Esophagus (tissue), 2 donors: ENCODE results near the gene LMNTD1. TPM values are rescaled to one million over a fixed set of nuclear protein-coding genes. Genes with fewer than 3 reads are reported as not detected.

Experiments used
- H3K27ac ChIP-seq, 2 donors: one replicate each; pipeline ENCODE4 v1.5.1; 2013; ENCODE audit warnings: low read depth in 2 of 2, mild to moderate bottlenecking in 2 of 2, inconsistent platforms in 1 of 2, low read length in 1 of 2, moderate library complexity in 1 of 2
- H3K27me3 ChIP-seq, 2 donors: one replicate each; pipeline ENCODE4 v1.6.1; 2013; ENCODE audit warnings: low read length in 2 of 2, control low read depth in 1 of 2, mild to moderate bottlenecking in 1 of 2; ENCODE audit not compliant: insufficient read depth in 2 of 2, control insufficient read depth in 1 of 2
- H3K36me3 ChIP-seq, 2 donors: one replicate each; pipeline ENCODE4 v1.6.1; 2013; ENCODE audit warnings: low read length in 1 of 2; ENCODE audit not compliant: control insufficient read depth in 2 of 2, insufficient read depth in 2 of 2
- H3K4me1 ChIP-seq, 2 donors: one replicate each; pipeline ENCODE4 v1.6.1; 2013; ENCODE audit warnings: low read length in 1 of 2; ENCODE audit not compliant: control insufficient read depth in 2 of 2, insufficient read depth in 2 of 2
- H3K4me3 ChIP-seq, 2 donors: one replicate each; pipeline ENCODE4 v1.5.1; 2013; ENCODE audit warnings: low read length in 2 of 2, mild to moderate bottlenecking in 2 of 2, low read depth in 1 of 2, moderate library complexity in 1 of 2
- H3K9me3 ChIP-seq, 2 donors: one replicate each; pipeline ENCODE4 v1.6.1; 2013; ENCODE audit warnings: mild to moderate bottlenecking in 2 of 2, low read depth in 1 of 2, low read length in 1 of 2, moderate library complexity in 1 of 2; ENCODE audit not compliant: control insufficient read depth in 2 of 2, insufficient read depth in 1 of 2
- WGBS, 2 donors: extraction: QIAGEN DNeasy Blood & Tissue Kit; methylation state at CpG; one replicate each; pipeline ENCODE4 v1.1.7; 2013; 5-methylcytosine and 5-hydroxymethylcytosine counted together
- polyA plus RNA-seq, 2 donors: library from polyadenylated mRNA; stranded (reverse); fragments of 200-250 nt; gene quantifications; one replicate each; pipeline ENCODE4 v1.2.3, GENCODE V29; 2013
- donor health status: healthy with polysubstance abuse.
- donor health status: Bipolar disorder and iron deficiency.

LMNTD1 gene
- polyA plus RNA-seq, 2 donors = not detected

DNA sequence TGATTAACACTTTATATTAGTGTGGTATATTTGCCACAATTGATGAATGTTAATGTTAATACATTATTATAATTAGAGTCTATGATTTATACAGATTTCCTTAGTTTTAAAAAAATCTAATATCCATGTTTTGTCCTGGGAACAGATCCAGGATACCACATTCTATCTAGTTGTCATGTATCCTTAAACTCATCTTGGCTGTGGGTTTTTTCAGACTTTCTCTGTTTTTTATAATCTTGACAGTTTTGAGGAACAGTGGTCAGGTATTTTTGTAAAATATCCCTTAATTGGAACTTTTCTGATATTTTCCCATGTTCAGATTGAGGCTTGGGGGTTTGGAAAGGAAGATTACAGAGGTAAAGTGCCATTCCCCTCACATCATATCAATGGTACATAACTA, 104.1 kb downstream of the LMNTD1 start:
- H3K9me3 ChIP-seq = no peaks in the 10 kb centered on the region
- H3K4me3 ChIP-seq = no peak overlapping the region
- no peak overlapping the region for H3K27ac ChIP-seq
- no peaks in the 10 kb centered on the region for H3K4me1 ChIP-seq
- H3K27me3 ChIP-seq = no peaks in the 10 kb centered on the region
- H3K36me3 ChIP-seq = no peaks in the 10 kb centered on the region

DNA sequence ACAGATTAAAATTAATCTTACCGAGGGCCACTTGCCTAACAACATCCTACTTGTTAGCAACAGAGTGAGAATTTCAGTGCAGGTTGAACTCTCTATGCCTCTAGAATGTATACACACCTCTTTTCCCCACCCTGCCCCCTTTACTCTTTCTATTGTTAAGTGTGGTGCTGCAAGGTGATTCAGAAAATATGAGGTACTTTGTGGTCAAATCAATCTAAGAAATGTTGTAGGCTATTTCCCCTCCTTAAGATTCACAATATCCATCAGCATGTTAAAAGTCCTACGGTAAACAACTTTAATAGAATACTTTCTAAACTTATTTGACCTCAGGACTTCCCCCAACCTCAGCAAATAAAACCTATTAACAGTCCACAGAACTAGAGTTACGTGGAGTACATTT, 106.0 kb downstream of the LMNTD1 start:
- Histone ChIP-seq H3K27ac (no peak overlapping the region), H3K4me3 (no peak overlapping the region), H3K9me3 (no peaks in the 10 kb centered on the region), H3K36me3 (no peaks in the 10 kb centered on the region), H3K27me3 (no peaks in the 10 kb centered on the region), H3K4me1 (no peaks in the 10 kb centered on the region)
- 77 to 79% methylated on average over 3 of the region's 3 CpGs for WGBS, 2 donors

DNA sequence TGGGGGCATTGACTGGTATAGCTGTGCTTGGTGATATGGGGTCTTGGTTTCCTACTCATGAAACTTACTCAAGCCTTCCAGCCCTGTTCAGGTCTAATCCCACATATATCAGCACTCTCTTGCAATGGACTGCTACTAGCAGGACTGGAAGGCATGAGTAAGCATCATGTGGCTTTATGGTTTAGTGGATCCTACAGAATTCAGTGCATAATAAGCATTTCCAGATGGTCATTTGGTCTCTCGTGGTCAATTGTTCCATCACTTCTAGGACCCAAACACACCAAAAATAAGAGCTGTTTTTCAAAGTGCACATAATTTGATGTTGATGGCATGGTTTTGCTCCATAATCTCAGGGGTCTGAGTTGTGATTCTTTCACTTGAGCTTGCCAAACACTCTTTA, 114.4 kb downstream of the LMNTD1 start:
- Histone ChIP-seq H3K27me3 (no peaks in the 10 kb centered on the region), H3K27ac (no peak overlapping the region), H3K36me3 (no peaks in the 10 kb centered on the region), H3K4me1 (no peaks in the 10 kb centered on the region), H3K9me3 (no peaks in the 10 kb centered on the region), H3K4me3 (no peak overlapping the region)
- WGBS, 2 donors = 90 to 94% methylated on average over 1 of the region's 1 CpG

DNA sequence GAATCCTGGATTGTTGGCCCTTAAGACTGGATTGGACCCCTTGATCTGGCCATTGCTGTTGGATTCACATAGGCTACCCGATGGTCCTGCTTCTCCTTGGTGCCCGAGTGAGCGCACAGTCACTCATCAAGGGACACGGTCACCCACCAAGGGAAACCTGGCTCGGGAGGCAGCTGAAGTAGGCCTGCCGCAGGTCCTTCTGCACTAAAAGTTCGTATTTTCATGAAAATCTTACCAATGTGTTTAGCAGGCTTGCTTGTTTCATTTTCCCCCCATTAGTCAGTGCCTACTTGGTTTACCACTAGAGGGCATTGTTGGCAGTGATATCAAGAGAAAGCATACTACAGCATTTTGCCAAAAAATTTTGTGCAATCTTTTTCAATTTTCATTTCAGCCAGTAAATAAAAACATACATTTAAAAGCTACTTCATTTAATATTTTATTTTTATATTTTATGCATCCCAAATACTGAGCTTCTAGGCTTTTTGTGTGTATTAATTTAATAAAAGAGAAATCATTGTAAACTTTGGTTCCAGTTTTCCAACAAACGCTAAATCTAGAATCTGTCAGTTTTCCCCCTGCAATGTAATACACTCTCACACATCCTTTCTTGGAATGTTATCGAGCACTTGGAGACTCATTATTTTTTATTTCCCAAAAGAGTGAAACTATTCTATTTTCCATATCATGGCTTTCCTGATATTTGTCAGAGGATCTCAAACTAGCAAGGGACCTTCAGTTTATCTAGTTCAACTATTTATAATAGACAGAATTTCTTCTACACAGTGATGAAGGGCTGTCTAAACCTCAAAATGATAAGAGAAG, 116.7 kb downstream of the LMNTD1 start:
- no peak overlapping the region for H3K4me3 ChIP-seq
- H3K4me1 ChIP-seq = no peaks in the 10 kb centered on the region
- WGBS, 2 donors = 44 to 49% methylated on average over 9 of the region's 9 CpGs
- H3K36me3 ChIP-seq = no peaks in the 10 kb centered on the region
- no peak overlapping the region for H3K27ac ChIP-seq
- H3K9me3 ChIP-seq = no peaks in the 10 kb centered on the region
- H3K27me3 ChIP-seq = no peaks in the 10 kb centered on the region

DNA sequence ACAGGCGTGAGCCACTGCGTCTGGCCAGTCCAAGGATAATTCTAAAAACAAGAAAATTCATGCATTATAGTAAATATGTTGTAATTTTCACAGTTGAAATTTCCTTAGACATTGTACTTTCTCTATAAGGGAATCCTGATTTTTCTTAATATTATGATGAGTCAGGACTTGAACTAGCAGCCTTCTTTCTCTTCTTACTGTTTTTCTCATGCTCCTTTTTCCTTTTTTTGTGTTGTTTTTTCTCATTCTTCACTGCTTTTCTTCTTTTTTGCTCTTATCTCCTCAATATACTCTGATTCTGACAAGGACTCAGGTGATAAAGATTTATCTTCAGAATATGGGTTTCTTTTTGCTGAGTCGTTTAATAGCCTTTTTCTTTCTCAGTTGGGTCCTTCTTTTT, 117.7 kb downstream of the LMNTD1 start:
- no peaks in the 10 kb centered on the region for H3K9me3 ChIP-seq
- H3K27ac ChIP-seq = no peak overlapping the region
- H3K4me3 ChIP-seq = no peak overlapping the region
- H3K27me3 ChIP-seq = no peaks in the 10 kb centered on the region
- 83 to 90% methylated on average over 3 of the region's 3 CpGs for WGBS, 2 donors
- H3K36me3 ChIP-seq = no peaks in the 10 kb centered on the region
- H3K4me1 ChIP-seq = no peaks in the 10 kb centered on the region

DNA sequence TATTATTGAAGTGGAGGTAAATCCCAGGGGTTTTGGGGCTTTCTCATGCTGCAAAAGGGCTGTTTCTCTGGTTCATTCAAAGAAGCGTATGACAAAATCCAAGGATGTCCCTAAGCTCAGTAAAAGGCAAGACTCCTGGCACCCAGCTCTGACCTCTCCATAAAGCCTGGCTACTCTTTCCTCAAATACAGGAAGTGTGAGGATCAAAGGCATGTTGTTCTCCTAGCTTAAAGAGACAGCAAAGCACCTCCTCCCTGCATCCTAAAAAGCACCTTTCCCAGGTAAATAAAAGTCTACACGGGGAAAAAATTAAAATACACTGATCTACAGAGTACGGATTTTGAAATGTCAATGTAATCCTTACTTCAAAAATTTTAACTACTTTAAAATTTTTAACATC, 118.6 kb downstream of the LMNTD1 start:
- WGBS, 2 donors = 74 to 75% methylated on average over 3 of the region's 3 CpGs
- Histone ChIP-seq H3K4me3 (no peak overlapping the region), H3K4me1 (no peaks in the 10 kb centered on the region)

DNA sequence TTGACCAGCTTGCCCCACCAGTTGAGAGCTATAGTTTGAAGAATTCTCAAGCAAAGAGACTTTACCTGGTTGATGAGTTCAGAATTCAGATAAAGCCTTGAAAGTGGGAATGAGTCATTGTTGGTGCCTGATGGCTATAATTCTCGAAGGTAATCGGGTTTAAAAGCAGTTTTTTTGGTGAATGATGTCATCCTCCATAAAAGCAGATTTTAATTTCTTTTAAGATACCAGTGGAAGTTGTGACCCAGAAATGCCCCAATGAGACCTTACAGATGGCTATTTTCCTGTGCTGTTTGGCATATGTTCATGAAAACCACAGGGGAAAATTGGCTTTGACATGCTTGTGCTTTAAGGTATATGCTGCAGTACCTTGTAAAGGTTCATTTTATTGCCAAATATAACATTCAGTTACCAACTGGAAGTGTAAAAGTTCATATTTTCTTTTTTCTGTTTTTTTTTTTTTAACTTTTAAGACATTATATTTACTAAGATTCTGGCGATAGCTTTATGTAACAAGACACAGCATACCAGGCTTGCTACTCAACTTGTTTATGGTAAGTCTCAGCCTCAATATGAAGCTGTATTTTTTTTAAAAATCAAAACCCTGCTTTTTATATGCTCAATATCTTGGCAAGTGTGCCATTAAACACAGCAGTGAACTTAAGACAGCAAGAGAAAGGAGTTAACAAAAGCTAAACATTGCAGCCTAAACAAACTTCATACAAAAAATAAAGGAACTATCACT, 119.3 kb downstream of the LMNTD1 start:
- H3K27me3 ChIP-seq = no peaks in the 10 kb centered on the region
- 29 to 36% methylated on average over 3 of the region's 3 CpGs for WGBS, 2 donors
- no peak overlapping the region for H3K27ac ChIP-seq

More for the DNA sequence above, 118.6 kb downstream of the LMNTD1 start:
- H3K27me3 ChIP-seq = no peaks in the 10 kb centered on the region
- no peak overlapping the region for H3K27ac ChIP-seq
- H3K9me3 ChIP-seq = no peaks in the 10 kb centered on the region
- H3K36me3 ChIP-seq = no peaks in the 10 kb centered on the region

DNA sequence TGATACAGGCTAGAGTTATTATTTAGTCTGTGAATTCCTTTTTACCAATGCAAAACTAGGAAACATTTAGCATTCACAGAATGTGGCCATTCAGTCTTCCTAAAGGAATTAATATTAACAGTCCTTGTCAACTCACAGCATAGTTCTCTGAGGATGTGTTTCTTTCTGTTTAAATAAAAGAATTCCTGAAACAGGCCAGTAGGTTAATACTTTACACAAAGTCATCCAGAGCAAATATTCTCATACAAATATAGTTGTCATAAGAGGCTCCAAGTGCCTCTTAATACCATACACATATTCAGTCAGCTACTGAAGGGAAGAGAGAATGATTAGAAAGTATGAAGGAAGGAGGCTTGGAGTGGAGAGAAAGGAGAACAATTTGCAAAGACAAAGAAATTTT, 120.1 kb downstream of the LMNTD1 start:
- no peak overlapping the region for H3K27ac ChIP-seq
- no peaks in the 10 kb centered on the region for H3K27me3 ChIP-seq
- no peaks in the 10 kb centered on the region for H3K9me3 ChIP-seq
- H3K4me3 ChIP-seq = no peak overlapping the region
- no peaks in the 10 kb centered on the region for H3K4me1 ChIP-seq
- H3K36me3 ChIP-seq = no peaks in the 10 kb centered on the region

More for the DNA sequence above, 119.3 kb downstream of the LMNTD1 start:
- Histone ChIP-seq H3K36me3 (no peaks in the 10 kb centered on the region), H3K9me3 (no peaks in the 10 kb centered on the region), H3K4me3 (no peak overlapping the region), H3K4me1 (no peaks in the 10 kb centered on the region)

DNA sequence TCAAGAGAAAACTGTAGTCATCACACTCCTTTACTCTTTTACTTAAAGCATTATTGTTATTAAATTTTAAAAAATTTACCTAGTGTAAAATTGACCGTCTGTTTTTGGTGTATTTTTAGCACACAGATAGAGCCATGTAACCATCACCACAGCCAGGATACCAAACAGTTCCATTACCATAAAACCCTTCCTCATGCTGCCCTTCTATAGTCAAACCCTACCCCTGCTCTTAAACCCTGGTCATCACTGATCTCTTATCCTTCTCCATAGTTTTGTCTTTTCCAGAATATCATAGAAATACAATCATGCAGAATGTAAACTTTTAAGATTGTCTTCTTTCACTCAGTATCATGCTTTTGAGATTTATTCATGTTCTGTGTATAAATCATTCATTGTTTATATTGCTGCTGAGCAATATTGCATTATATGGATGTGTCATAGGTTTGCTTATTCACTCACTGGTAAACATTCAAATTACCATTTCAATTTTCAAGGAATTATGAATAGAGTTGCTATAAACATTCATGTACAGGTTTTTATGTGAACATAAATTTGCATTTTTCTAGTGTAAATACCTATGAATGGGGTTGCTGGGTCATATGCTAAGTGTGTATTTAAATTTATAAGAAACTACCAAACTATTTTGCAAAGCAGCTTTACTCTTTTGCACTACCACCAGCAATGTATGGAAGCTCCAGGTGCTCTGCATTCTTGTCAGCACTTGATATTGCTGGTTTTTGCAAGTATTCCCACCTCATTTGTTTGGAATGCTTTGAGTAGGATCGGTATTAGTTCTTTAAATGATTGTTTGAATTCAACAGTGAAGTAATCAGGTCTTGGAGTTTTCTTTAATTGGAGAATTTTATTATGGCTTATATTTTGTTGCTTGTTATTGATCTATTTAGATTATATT, 125.5 kb downstream of the LMNTD1 start:
- Histone ChIP-seq H3K27ac (no peak overlapping the region), H3K9me3 (no peaks in the 10 kb centered on the region), H3K27me3 (no peaks in the 10 kb centered on the region), H3K4me3 (no peak overlapping the region), H3K36me3 (no peaks in the 10 kb centered on the region), H3K4me1 (no peaks in the 10 kb centered on the region)
- WGBS, 2 donors = 66 to 84% methylated on average over 2 of the region's 2 CpGs
